ENCODE results near the gene TTLL7.
A peak's percentile ranks its signal among the peaks of the same experiment; 100 is the strongest.

The TTLL7 gene

GRCh38 chr1:83857716-83858115 is 141.2 kb downstream of the TTLL7 start:
- no peak for DNase-seq

GRCh38 chr1:83857103-83857502 is 141.8 kb downstream of the TTLL7 start:
- DNase-seq: peak; percentile 66

GRCh38 chr1:83856381-83856780 is 142.6 kb downstream of the TTLL7 start:
- DNase-seq: no peak

GRCh38 chr1:83854456-83854855 is 144.5 kb downstream of the TTLL7 start:
- no peak for DNase-seq

GRCh38 chr1:83850834-83851233 is 148.1 kb downstream of the TTLL7 start:
- no peak for DNase-seq

- no peak for DNase-seq
These were observed 149.5 kb downstream of the TTLL7 start for GRCh38 chr1:83849191-83850061.

GRCh38 chr1:83846138-83846537 is 152.8 kb downstream of the TTLL7 start:
- no peak for DNase-seq

- no peak for DNase-seq
These were observed 153.4 kb downstream of the TTLL7 start for GRCh38 chr1:83845437-83846071.

GRCh38 chr1:83844546-83844945 is 154.4 kb downstream of the TTLL7 start:
- DNase-seq: no peak

- peak; percentile 62 for DNase-seq
These were observed 159.3 kb downstream of the TTLL7 start for GRCh38 chr1:83839566-83840173.

- DNase-seq: no peak
These were observed 160.4 kb downstream of the TTLL7 start for GRCh38 chr1:83838573-83838972.

GRCh38 chr1:83836543-83836942 is 162.4 kb downstream of the TTLL7 start:
- DNase-seq: no peak

- no peak for DNase-seq
These were observed 164.2 kb downstream of the TTLL7 start for GRCh38 chr1:83834621-83835264.

GRCh38 chr1:83832194-83832593 is 166.7 kb downstream of the TTLL7 start:
- no peak for DNase-seq

GRCh38 chr1:83829106-83829505 is 169.8 kb downstream of the TTLL7 start:
- DNase-seq: no peak

GRCh38 chr1:83828456-83828855 is 170.5 kb downstream of the TTLL7 start:
- peak; percentile 26 for DNase-seq

GRCh38 chr1:83827741-83828140 is 171.2 kb downstream of the TTLL7 start:
- DNase-seq: no peak

- peak; percentile 49 for DNase-seq
These were observed 176.7 kb downstream of the TTLL7 start for GRCh38 chr1:83822208-83822607.

GRCh38 chr1:83819436-83819835 is 179.5 kb downstream of the TTLL7 start:
- DNase-seq: no peak

GRCh38 chr1:83818916-83819315 is 180.0 kb downstream of the TTLL7 start:
- peak; percentile 31 for DNase-seq

GRCh38 chr1:83816836-83817235 is 182.1 kb downstream of the TTLL7 start:
- no peak for DNase-seq

- DNase-seq: peak; percentile 71
These were observed 183.6 kb downstream of the TTLL7 start for GRCh38 chr1:83815330-83815729.
